Natural killer cell treated with Interleukin-12 subunit alpha and Interleukin-12 subunit beta and Interleukin-15 and Interleukin-18, amount 100 ng/mL, for 72 hours (primary cell): ENCODE results near the gene MMP25. TPM values are rescaled to one million over a fixed set of nuclear protein-coding genes. Genes with fewer than 3 reads are reported as not detected.
"Not testable (repeated sequence)": the region's sequence is repeated elsewhere in the genome, so short reads cannot be mapped to it uniquely, and the experiment has no call there.

Experiments used
- ATAC-seq, 2 donors: fragments of 150-1000 bp; cut with Tn5 transposase in 1 of 2; sonication (Bioruptor Pico), chemical (Tn5 transposase) in 1 of 2; 2 replicates each; pipeline ENCODE4 v1.10.0; 2021
- DNase-seq: peaks from one replicate; pipeline ENCODE4 v3.0.0; 2022; ENCODE audit warnings: low spot score
- H3K27ac Mint-ChIP-seq, 2 donors: 1 replicate in 1 of 2; 2 replicates in 1 of 2; pipeline ENCODE4 v1.8.0; 2022; ENCODE audit warnings: mixed read lengths in 2 of 2, mild to moderate bottlenecking in 1 of 2, moderate library complexity in 1 of 2
- H3K27me3 Mint-ChIP-seq, 2 donors: 1 replicate in 1 of 2; 2 replicates in 1 of 2; pipeline ENCODE4 v1.8.0; 2022; ENCODE audit warnings: mixed read lengths in 2 of 2
- H3K36me3 Mint-ChIP-seq: one replicate; pipeline ENCODE4 v1.8.0; 2022; ENCODE audit warnings: mixed read lengths
- H3K4me1 Mint-ChIP-seq, 2 donors: 1 replicate in 1 of 2; 2 replicates in 1 of 2; pipeline ENCODE4 v1.8.0; 2022; ENCODE audit warnings: low read depth in 2 of 2, mixed read lengths in 2 of 2, mild to moderate bottlenecking in 1 of 2
- H3K4me3 Mint-ChIP-seq: one replicate; pipeline ENCODE4 v1.8.0; 2022; ENCODE audit warnings: mixed read lengths
- H3K9me3 Mint-ChIP-seq: 2 replicates; pipeline ENCODE4 v1.8.0; 2022; ENCODE audit warnings: mixed read lengths
- total RNA-seq, 2 donors: library from RNA; stranded (reverse); gene quantifications; one replicate each; pipeline ENCODE4 v1.2.3, GENCODE V29; 2022

MMP25 gene
- total RNA-seq, 2 donors from 2014 or later = 54.3 to 66.6 TPM

DNA sequence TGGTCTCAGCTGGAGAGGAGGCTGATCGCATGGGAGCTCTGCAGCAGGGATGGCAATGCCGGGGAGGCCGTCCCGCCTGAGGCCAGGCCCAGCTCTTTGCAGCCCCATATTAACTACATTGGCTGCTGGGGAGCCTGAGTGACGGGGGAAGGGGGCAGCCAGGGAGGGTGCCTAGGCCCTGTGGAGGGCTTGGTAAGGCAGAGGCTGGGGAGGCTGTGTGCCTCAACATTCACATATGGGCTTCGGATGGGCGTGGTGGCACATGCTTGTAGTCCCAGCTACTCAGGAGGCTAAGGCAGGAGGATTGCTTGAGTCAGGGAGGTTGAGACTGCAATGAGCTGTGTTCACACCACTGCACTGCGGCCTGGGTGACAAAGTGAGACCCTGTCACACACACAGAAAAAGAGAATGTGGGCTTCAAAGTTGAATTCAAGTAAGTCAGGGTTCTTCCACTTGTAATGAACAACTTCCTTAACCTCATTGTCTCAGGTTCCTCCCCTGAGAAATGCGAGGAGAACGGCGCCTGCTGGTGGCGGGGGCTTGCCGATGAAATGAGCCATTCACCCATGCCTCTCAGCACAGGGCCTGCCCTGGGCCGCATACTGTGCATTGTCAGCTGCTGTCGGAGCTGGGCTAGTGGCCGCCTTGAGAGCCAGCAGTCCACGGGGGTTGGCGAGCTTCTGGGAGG is 26.4 kb downstream of the MMP25 start:
- peaks cover 79 to 86% of the 10 kb centered on the region in 2 donors for H3K4me1 Mint-ChIP-seq
- H3K27me3 Mint-ChIP-seq, DNase-seq, H3K9me3 Mint-ChIP-seq: not testable (repeated sequence)
- H3K27ac Mint-ChIP-seq = peak overlapping the region; percentile 98 to 100
- H3K36me3 Mint-ChIP-seq = peaks cover 18% of the 10 kb centered on the region
- H3K4me3 Mint-ChIP-seq = peak overlapping the region; percentile 85
- peak; percentile 71 to 77 for ATAC-seq

DNA sequence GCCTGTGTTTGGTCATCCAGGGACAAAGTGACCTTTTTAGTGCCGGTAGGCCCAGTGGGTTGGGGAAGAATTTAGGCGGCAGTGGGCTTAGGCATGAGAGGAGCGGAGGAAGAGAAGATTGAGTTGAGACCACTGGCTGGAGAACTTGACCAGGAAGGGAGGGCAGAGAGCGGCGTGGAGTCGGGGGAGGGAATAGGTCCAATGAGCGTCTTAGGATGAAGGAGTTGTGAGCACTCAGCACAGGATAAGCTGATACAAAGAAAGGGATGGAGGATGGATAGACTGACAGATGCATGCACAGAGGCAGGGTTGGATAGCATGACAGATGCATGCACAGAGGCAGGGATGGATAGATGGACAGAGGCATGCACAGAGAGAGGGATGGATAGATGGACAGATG is 27.1 kb downstream of the MMP25 start:
- Mint-ChIP-seq H3K9me3 (no peaks in the 10 kb centered on the region), H3K4me1 (peaks cover 81 to 89% of the 10 kb centered on the region in 2 donors), H3K4me3 (peak overlapping the region; percentile 85), H3K27ac (peak overlapping the region; percentile 98 to 100), H3K36me3 (peaks cover 21% of the 10 kb centered on the region), H3K27me3 (no peaks in the 10 kb centered on the region)
- ATAC-seq (no peak), DNase-seq (no peak)

DNA sequence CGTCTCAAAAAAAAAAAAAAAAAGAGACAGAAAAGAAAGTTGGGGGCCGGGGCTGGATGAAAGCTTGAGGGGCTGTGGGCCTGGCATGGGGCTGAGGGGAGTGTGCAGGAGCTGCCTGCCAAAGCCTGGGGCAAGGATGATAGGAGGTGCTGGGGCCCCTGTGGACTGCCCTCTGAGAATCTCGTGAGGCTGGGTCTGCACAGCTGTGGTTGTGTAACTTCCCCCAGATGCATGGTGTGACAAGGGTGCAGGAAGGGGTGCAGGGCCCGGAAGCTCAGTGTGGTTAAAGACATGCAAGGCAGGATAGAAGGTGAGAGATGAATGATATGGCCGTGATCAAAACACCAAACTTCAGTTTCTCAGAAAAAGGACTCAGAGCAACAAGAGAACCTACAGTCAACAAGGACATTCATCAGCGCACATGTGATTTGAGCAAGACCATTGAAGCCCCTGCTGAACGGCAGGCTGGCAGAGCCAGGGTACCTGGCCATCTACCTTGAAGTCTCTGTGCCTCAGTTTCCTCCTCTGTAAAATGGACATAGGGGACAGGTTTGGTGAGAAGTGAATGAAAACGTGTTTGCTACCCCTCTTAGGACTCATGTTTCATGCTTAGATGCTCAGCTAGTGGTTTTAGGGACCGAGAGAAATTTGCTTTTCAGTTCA is 28.6 kb downstream of the MMP25 start:
- DNase-seq = peak; percentile 95
- Mint-ChIP-seq H3K4me3 (peak overlapping the region; percentile 85), H3K36me3 (peaks cover 22% of the 10 kb centered on the region), H3K27me3 (no peaks in the 10 kb centered on the region), H3K27ac (peak overlapping the region; percentile 98 to 100), H3K9me3 (no peaks in the 10 kb centered on the region), H3K4me1 (peaks cover 80 to 91% of the 10 kb centered on the region in 2 donors)
- ATAC-seq = peak; percentile 85 to 88

- Mint-ChIP-seq H3K36me3 (peaks cover 20% of the 10 kb centered on the region), H3K27ac (peak overlapping the region; percentile 98 to 100), H3K27me3 (no peaks in the 10 kb centered on the region), H3K9me3 (no peaks in the 10 kb centered on the region), H3K4me3 (peak overlapping the region; percentile 85), H3K4me1 (peaks cover 78 to 86% of the 10 kb centered on the region in 2 donors)
- ATAC-seq (no peak), DNase-seq (no peak)
These were observed 29.2 kb downstream of the MMP25 start for GRCh38 chr16:3075523-3075915.

DNA sequence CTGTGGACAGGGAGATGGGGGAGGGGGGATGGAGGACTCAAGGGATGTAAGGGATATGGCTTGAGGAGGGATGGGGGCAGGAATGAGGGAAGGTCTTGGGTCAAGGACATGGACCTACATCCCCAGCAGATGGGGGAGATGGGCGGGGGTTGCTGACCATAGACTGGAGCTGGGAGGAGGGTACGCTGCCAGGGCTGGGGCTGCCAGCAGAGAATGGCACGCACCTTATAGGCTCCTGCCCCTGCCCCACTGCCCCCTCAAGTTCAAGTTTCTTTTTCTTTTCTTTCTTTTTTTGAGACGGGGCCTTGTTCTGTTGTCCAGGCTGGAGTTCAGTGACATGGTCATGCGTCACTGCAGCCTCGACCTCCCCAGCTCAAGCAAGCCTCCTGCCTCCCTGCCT is 29.6 kb downstream of the MMP25 start:
- H3K36me3 Mint-ChIP-seq = peaks cover 23% of the 10 kb centered on the region
- peak overlapping the region; percentile 98 to 100 for H3K27ac Mint-ChIP-seq
- peaks cover 76 to 85% of the 10 kb centered on the region in 2 donors for H3K4me1 Mint-ChIP-seq
- not testable (repeated sequence) for ATAC-seq, DNase-seq, H3K27me3 Mint-ChIP-seq, H3K9me3 Mint-ChIP-seq
- H3K4me3 Mint-ChIP-seq = peak overlapping the region; percentile 85

DNA sequence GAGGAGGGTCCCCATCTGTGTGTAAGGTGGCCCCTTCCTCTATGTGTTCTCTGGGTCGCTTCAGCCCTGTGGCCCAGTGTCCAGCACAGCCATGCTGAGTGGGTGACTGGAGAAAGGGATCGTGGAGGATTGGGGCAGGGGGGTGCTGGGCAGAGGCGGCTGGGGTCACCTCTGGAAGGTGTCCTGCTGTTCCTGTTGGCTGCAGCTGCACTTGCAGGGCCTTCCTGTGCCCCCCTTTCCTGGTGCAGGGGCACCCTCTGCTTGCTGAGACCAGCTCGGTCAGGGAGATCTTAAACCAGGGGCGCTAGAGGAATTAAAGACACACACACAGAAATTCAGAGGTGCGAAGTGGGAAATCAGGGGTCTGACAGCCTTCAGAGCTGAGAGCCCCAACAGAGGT is 30.2 kb downstream of the MMP25 start:
- no peak for DNase-seq
- Mint-ChIP-seq H3K27me3 (no peaks in the 10 kb centered on the region), H3K36me3 (peaks cover 25% of the 10 kb centered on the region)

GRCh38 chr16:3080024-3080423 is 33.7 kb downstream of the MMP25 start:
- Mint-ChIP-seq H3K27me3 (no peaks in the 10 kb centered on the region), H3K4me1 (peaks cover 55 to 59% of the 10 kb centered on the region in 2 donors), H3K4me3 (no peak overlapping the region), H3K27ac (peak overlapping the region; percentile 58 to 87), H3K9me3 (no peaks in the 10 kb centered on the region), H3K36me3 (peaks cover 25% of the 10 kb centered on the region)
- DNase-seq (no peak), ATAC-seq (no peak)

More for the DNA sequence above, 30.2 kb downstream of the MMP25 start:
- Mint-ChIP-seq H3K9me3 (no peaks in the 10 kb centered on the region), H3K4me3 (peak overlapping the region; percentile 85), H3K4me1 (peaks cover 71 to 80% of the 10 kb centered on the region in 2 donors), H3K27ac (peak overlapping the region; percentile 98 to 100)
- no peak for ATAC-seq

- H3K4me3 Mint-ChIP-seq, H3K9me3 Mint-ChIP-seq, ATAC-seq, H3K27me3 Mint-ChIP-seq, DNase-seq: not testable (repeated sequence)
- peaks cover 46 to 56% of the 10 kb centered on the region in 2 donors for H3K4me1 Mint-ChIP-seq
- peaks cover 25% of the 10 kb centered on the region for H3K36me3 Mint-ChIP-seq
- peak overlapping the region in 1 of 2 donors; percentile 39 for H3K27ac Mint-ChIP-seq
These were observed 35.6 kb downstream of the MMP25 start for GRCh38 chr16:3081957-3082356.

DNA sequence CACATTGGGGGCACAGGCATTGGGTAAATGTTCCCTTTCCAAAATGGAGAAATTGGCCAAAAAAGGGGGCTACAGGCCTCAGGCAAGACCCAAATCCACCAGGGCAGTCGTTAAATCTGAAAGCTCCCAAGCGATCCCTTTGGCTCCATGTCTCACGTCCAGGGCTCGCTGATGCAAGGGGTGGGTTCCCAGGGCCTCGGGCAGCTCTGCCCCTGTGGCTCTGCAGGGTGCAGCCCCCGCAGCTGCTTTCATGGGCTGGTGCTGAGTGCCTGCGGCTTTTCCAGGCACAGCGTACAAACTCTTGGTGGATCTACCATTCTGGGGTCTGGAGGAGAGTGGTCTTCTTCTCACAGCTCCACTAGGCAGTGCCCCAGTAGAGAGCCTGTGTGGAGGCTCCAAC is 37.0 kb downstream of the MMP25 start:
- not testable (repeated sequence) for H3K27me3 Mint-ChIP-seq, H3K4me3 Mint-ChIP-seq, DNase-seq, ATAC-seq, H3K9me3 Mint-ChIP-seq
- Mint-ChIP-seq H3K27ac (peak overlapping the region; percentile 23 to 39), H3K36me3 (peaks cover 16% of the 10 kb centered on the region), H3K4me1 (peaks cover 41 to 53% of the 10 kb centered on the region in 2 donors)

DNA sequence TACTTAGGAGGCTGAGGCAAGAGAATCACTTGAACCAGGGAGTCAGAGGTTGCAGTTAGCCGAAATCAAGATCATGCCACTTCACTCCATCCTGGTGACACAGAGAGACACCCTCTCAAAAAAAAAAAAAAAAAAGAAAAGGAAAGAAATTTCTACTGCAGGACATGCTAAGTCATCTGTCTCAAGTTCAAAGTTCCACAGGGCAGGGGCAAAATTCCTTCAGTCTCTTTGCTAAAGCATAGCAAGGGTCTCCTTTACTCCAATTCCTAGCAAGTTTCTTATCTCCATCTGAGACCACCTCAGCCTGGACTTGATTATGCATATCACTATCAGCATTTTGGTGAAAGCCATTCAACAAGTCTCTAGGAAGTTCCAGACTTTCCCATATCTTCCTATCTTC is 38.1 kb downstream of the MMP25 start:
- Mint-ChIP-seq H3K4me3 (no peak overlapping the region), H3K27ac (peak overlapping the region; percentile 77 to 94), H3K36me3 (peaks cover 11% of the 10 kb centered on the region), H3K4me1 (peaks cover 40 to 51% of the 10 kb centered on the region in 2 donors), H3K27me3 (no peaks in the 10 kb centered on the region), H3K9me3 (no peaks in the 10 kb centered on the region)
- DNase-seq = no peak
- ATAC-seq = no peak

DNA sequence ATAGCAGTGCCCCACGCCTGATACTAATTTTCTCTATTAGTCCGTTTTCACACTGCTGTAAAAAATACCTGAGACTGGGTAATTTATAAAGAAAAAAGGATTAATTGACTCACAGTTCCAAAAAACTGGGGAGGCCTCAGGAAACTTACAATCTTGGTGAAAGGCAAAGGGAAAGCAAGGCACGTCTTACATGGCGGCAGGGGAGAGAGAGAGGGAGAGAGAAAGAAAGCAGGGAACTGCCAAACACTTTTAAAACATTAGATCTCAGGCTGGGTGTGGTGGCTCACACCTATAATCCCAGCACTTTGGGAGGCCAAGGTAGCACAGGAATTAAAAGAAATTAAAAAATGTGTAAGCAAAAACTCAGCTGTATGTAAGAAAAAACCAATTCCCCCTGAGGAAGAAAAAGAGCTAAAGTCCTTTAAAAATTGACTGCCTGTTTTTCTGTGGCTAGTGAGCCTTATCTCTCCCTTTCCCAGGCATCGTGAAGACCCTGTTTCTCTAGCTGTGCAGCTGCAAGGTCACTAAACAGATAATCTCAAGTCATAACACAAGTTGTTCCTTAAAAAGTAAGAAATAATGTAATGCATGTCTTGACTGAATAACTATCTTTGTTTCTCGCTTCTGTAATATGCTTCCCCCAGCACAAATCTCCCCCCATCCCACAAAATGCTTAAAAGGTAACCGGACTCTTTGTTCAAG is 38.8 kb downstream of the MMP25 start:
- Mint-ChIP-seq H3K4me3 (peak overlapping the region; percentile 47), H3K27ac (peak overlapping the region; percentile 77 to 94), H3K27me3 (no peaks in the 10 kb centered on the region), H3K4me1 (peaks cover 34 to 45% of the 10 kb centered on the region in 2 donors), H3K36me3 (peaks cover 5% of the 10 kb centered on the region), H3K9me3 (no peaks in the 10 kb centered on the region)
- ATAC-seq (no peak), DNase-seq (no peak)

- peak overlapping the region; percentile 77 to 94 for H3K27ac Mint-ChIP-seq
- no peaks in the 10 kb centered on the region for H3K27me3 Mint-ChIP-seq
- DNase-seq (no peak), ATAC-seq (no peak)
- H3K36me3 Mint-ChIP-seq = peaks cover under 1% of the 10 kb centered on the region
- peak overlapping the region; percentile 74 for H3K4me3 Mint-ChIP-seq
- peaks cover 30 to 44% of the 10 kb centered on the region in 2 donors for H3K4me1 Mint-ChIP-seq
- no peaks in the 10 kb centered on the region for H3K9me3 Mint-ChIP-seq
These were observed 39.7 kb downstream of the MMP25 start for GRCh38 chr16:3085868-3086595.

GRCh38 chr16:3086596-3087242 is 40.4 kb downstream of the MMP25 start:
- no peaks in the 10 kb centered on the region for H3K36me3 Mint-ChIP-seq
- no peaks in the 10 kb centered on the region for H3K27me3 Mint-ChIP-seq
- DNase-seq (no peak), ATAC-seq (peak; percentile 71 to 85)
- no peaks in the 10 kb centered on the region for H3K9me3 Mint-ChIP-seq
- peak overlapping the region; percentile 74 for H3K4me3 Mint-ChIP-seq
- peaks cover 29 to 48% of the 10 kb centered on the region in 2 donors for H3K4me1 Mint-ChIP-seq
- H3K27ac Mint-ChIP-seq = peak overlapping the region; percentile 77 to 94
